ENCODE results near the gene P2RY14.

P2RY14 gene

DNA sequence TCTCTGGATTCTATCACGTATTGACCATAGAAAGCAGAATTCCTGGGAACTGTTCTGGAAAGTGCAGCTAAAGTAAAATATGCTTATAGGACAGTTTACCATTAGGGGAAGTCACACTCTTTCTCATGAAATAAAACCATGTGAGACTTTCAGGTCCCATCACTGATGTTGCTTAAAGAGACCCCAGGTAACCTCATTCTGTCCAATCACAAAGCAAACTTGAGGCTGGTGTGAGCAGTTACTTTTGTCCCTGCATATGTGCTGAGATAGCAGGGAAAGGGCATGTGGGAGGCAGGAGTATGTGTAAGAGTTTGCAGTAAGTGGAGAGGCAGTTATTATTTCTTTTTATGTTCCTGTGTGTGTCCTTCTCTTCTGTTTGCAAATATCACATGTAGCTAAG lies 22.2 kb upstream of the P2RY14 start:
- DNase-seq = no peak

DNA sequence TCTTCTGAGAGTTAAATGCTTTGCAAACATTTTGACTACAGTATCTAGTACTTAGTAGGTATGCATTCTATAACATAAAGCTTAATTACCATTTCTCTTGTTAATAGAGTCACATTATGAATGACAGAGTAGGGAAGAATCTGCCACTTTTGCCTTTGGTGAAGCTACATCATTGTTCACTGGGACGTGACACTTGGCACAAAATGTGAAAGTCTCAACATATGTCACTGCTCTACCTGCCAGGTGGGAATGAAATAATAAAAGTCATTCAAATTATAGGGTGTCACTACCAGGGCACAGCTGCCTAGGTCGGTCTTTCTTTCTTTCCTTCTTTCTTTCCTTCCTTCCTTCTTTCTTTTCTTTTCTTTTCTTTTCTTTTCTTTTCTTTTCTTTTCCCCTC lies 20.7 kb upstream of the P2RY14 start:
- no peak for DNase-seq

DNA sequence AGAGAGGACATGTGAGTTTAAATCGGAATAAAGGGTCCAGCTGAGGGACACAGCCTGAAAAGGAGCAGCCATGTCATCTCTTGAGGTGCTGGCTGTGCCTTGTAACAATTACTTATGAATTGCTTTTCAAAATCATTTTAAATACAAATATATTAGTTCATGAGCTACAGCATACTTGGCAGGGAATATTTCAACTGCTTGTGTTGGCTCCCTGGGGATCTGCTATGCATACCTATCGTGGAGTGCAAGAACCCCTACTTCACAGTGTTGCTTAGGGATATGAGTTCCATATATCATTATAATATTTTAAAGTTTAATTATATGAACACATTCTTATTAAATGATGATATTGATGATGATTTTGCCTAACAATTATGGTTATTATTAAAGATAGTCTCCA lies 19.1 kb upstream of the P2RY14 start:
- DNase-seq = no peak

DNA sequence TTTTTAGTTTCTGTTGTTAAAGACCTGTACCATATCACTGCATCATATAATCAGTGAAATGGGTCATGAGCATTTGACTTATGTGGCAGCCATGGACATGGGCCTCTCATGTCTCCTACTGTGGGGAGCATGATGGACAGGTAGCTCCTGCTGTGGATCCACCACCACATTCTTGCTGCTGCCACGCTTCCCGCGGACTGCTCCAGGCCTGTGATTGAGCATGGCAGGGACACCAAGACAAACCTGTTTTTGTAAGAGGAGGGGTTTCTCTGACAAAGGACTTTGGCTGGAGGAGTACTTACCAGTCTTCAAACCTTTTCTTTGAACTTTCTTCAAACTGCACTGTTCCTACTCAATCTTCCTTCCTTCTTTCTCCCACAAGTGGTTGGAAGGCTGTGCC lies 17.9 kb upstream of the P2RY14 start:
- no peak for DNase-seq

DNA sequence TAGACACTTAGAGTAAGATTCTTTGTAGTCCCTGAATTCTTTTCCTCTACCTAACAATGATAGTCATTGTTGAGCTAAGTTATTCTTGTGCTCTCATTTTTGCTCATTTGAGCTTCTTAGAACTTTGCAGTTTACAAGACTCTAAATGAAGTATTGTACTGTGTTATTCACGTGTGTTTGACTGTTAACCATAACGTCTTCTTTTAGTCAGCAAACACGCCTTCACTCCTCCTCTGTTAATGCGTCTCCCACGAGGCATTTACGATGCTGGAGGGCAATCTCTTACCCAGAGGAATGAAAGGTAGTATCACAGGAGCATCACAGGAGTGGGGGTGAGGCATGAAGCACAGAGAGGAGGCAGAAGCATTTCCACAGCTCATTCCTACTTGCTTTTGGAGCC lies 14.8 kb upstream of the P2RY14 start:
- DNase-seq = no peak

DNA sequence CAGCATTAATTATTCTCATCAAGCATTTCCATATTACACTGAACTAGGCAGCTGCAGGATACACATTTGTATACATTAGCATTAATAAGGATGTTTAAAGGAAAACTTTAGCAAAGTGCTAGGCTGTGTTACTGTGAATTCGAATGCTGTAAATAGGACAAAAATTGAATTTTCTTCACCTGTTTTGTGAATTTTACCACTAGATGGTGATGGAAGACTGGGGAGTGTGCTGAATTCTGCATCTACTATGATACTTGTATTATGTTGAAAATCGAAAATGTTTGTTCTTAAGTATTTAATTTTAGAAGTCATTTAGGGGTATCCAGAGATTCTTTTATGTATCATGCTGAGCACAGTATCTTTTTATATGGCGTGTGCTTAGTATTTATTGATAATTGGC lies 12.3 kb upstream of the P2RY14 start:
- DNase-seq = no peak

DNA sequence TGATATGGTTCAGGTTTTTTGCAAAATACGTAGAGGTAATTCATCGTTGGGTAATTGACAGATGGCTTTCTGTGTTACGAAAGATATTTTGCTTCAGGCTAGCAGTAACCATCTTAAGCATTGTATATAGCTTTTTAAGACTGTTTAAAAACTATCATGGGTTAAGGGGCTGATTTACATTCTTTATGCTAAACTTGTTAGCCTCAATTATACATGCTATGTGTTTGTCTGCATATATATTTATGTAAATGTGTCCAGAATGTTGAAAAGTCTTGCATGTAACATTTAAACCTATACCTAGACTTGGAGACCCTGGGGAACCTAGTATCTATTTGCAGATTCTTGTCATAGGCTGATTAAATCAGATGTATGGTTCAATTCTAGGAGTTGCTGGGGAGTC lies 11.1 kb upstream of the P2RY14 start:
- DNase-seq = no peak

DNA sequence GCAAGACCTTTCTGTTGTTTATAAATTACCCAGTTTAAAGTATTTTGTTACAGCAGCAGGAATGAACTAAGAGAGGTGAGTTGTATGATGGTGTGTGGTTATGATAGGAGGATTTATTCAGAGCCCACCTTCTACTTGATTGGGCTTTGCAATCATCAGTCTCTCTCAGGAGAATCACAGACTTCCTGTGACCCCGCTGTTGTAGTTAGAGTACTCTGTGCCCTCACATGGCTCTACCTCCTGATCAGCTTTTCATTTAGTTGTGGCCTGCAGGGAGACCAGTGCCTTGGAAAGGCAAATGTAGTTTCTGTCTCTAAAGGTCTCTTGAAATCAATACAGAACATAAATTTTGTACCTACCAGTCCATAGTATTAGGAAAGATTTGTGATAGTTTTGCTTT lies 7.6 kb upstream of the P2RY14 start:
- no peak for DNase-seq

DNA sequence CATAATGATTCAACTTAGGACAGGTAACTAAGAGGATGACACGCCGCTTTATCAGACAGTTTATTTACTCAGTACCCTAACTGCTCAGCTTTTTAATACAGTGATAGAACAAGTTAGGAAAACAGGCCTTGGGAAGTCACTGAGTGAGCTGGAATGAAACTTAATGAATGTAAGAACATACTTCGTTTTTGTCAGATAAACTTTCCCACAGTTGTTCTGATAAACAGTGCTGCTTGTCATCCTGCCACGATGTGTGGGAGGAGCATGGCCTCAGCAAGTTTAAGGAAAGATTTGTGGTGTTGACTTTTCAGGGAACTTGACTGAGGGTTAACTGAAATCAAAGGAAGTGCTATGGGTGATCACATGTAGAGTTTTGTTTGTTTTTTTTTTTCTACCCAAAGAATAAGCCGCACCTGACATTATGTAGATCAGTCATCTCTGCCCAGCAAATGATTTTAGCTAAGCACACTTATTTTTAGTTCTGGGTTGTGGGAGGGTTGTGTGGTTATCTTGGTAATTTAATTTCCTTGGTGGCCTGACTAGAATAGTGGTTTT lies 5.6 kb upstream of the P2RY14 start:
- DNase-seq = peak; percentile 63

DNA sequence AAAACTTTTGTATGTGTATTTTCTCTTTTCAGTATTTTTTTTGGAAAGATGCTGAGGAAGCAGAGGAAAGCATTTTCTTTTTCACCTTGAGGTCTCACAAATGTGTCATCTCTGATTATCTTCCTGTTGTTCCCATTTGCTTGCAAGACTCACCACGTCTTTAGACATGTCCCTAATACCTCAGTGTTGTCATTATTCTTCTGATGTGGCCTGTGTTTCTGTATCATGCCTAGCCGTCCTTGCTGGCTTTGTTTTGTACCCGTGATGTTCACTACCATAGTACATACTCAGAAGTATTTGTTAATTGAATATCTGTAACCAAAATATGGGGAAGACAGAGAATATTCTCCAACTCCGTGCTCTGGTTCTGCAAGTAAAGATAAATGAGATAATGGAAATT lies 5.0 kb upstream of the P2RY14 start:
- DNase-seq = no peak

DNA sequence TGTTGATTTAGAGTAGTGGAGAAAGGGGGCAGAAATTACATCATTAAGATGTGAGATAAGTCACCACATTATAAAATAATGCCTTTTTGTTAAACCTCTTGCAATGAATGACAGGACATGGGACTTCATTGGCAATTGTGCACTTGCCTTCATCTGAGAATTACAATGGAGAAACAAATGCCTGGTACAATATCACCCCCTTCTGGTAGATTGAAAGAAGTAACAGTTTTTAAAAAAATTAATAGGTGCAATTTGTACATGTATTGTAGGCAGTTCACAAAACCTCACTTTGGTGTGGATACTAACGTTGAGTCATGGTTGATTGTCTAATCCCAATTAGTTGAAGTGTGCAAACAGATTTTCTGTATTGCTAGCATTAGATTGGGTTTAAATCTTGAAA lies 4.6 kb upstream of the P2RY14 start:
- peak; percentile 70 for DNase-seq

DNA sequence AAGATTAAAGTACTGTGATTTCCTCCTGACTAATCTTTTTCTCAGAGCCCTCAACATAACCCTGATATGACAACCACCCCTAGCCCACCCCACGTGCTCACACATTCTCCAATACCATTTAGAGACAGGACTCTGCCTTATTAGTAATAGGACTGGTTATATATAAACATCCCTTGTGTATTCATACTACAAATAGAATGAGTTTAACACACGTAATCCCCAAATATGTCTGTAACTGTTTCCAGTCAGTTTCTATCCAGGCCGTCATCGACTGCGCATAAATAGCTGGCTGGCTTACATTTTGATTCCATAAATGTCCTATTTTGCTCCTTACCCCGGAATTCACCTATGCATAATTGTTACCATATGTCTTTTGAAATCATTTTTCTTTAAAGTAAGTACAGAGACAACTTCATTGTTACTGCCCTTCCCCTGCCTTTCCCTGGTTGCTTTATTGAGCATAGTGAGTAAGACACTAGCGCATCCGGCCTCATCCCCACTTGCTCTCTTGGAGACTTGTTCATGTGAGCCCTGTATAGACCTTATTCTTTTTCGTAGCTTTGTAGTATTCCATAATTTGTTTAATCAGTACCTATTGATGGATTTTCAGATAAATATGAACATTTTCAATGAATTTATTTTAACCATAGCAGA lies 3.5 kb upstream of the P2RY14 start:
- DNase-seq = no peak

DNA sequence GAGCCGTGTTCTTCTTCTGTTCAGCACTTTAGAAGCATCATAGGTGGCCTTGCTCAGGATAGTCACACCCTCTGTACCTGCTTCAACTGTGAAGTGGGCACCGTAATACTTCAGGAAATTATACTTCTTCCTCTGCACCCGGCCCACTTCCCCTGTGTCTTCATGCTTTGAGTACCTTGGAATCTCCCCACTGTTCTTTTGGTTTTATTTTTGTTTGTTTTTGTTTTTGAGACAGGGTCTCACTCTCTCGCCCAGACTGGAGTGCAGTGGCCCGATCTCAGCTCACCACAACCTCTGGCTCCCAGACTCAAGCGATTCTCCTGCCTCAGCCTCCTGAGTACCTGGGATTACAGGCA lies 1.7 kb downstream of the P2RY14 start:
- DNase-seq = peak; percentile 52

DNA sequence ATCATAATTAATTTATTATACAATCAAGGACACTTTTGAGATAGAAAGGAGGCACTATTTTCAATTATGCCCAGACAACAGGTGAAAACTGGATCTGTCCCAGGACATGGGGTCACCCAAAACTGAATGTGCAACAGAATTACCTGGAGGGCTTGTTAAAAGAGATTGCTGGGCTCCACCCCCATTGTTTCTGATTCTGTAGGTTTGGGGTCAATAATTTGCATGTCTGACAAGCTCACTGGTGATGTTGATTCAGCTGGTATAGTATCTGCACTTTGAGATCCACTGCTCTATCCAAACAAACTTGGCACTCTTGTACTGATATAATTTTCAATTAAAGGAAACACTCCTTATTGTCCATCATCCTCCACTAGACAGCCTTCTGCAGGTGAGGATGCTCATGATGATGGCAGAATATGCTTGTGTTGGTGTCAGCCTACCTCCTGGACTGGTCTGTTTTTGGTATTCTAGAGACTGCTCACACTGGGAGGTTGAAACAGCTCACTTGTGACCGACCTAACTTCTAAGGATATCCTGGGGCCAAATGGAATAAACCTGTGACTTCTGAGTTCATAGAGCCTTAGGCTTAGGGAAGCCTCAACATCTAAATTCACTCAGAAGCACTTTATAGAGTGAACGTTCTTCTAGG lies 2.2 kb downstream of the P2RY14 start:
- DNase-seq = no peak

DNA sequence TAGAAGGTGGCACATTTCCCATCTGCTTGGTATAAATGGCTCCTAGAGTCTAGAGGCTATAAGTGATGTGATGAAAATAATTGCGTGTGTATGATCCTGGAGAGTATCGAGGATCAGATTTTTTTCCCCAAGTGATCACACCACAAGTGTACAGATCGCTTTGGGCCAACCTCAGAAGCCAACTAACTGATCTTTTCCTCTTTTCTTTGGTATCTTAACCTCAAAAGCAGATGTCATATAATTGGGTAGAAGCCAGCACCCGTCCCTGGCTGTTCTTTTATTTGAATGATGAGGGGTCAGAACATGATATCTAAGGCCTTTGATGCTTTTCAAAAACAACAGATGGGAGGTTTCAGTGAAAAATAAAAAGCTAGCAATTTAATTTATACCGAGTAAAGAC lies 3.3 kb downstream of the P2RY14 start:
- DNase-seq = no peak

DNA sequence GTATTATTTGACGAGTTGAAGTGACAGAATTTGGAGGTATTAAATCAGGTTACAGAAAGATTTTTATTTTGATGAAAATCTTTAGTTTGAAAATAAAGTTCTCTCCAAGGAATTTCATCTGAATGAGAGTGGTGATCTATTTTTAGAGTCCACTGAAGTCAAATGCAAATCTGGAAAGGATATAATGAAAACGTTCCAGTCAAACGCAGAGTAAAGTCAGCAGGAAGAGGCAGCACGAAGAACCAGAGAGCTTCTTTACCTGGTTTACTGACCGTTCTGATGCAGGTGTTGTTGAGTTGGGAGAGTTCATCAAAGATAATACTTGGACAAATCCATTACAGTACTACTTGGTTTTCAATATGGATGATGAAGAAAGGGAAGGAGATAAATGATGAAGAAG lies 8.7 kb downstream of the P2RY14 start:
- DNase-seq = no peak

DNA sequence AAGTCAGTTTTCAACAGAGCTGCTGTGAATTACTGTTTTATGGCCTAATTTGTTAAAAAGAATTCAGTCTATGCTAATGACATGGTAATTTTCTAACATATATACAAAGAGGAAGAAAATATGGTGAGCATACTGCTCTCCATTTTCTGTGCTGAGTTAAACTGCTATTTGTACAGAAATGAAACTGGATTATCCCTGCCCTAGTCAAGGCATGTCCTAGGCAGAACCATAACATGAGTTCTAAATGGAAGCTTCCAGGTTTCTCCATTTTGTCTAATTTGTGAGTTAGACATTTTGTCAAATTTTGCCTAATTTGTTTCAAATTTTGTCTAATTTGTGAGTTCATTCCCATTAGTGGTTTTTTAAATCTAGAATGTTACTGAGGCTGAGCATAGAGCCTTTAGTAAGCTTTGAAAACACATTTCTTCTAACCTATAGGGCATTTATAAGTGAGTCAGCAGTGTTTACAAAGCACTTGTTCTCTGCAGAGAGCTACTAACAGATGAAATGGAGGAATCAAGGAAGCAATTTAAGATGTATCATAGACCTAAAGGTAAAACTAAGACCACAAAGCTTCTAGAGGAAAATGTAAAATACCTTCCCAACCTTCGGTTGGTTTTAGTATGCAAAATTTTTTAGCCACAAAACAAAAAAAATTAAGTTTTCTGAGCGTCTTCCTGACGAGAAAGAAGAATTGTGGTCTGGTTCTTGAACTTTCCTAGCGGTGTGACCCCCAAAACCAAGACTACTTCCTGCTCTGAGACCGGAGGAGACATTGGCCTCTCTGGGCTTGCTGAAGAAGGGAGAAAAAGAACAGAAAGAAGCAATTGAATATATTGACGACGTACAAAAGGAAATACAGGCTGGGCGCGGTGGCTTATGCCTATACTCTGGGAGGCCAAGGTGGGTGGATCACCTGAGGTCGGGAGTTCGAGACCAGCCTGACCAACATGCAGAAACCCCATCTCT lies 9.8 kb downstream of the P2RY14 start:
- DNase-seq = peak; percentile 54

DNA sequence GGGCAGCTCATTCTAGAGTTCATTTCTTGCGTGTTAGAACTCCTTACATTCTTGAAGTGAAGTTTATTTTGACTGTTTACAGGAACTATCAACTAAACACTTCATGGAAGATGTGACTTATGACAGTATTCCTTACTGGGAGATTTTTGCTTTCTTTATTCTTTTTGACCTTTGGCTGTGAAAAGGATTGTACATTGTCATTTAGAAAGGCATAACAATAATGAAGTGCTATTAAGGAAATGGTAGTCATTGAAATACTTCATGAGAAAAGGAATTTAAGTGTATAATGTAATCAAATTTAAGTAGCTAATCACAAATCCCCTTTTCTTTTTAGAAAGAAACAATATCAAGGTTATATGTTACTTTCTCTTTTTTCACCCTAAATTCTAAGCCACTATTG lies 11.3 kb downstream of the P2RY14 start:
- DNase-seq = no peak

DNA sequence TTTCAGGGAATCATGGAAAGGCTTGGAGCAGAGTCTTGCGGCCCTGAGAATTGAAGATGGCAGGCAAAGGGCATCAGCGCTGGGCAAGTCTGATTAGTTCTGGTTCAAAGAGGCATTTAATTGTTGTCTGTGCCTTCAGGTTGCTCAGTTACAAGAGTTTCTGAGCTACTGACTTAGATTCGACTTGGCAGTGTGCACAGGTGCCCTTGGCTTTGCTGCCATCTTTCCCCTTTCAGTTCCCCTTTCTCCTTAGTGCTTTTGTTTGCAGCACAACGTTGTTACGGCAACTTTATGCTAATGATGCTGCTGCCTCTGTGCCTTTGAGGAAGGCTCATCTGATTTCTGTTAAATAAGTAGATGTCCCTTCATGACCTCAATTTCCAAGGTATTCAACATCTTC lies 12.5 kb downstream of the P2RY14 start:
- DNase-seq = no peak

DNA sequence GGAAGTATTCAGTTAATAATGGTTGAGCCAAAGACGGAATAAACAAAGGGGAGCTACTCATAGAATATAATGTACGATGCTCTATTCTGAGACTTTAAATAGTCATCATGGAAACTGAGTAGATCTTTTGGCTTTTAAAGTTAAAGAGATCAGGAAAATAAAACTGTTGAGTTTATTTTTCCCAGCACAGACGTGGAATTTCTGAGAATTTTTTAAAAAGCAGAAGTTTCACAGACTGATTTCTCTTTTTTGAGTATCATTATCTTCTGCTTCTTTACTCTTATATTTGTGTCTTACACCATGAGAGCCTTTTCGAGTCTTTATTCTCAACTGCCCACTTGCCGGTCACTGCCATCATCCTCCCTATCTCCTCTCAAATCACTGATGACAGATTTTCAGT lies 13.2 kb downstream of the P2RY14 start:
- no peak for DNase-seq

DNA sequence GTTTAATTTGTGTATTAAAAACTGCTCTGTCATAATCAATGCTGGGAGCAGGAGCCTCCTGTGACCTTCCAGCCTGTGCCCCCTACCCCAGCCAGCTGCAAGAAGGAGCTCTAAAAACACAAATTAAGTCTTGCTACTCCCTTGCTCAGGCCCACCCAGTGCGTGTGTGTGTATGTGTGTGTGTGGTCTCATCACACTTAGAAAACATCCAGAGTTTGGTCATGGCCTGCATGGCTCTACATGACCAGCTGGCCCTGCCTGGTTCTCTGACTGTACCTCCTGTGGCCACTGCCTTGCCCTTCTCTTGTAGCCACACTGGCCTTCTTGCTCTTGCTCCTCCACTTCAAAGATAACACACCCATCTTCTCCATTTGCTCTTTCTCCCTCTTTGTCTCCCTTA lies 13.7 kb downstream of the P2RY14 start:
- DNase-seq = no peak

DNA sequence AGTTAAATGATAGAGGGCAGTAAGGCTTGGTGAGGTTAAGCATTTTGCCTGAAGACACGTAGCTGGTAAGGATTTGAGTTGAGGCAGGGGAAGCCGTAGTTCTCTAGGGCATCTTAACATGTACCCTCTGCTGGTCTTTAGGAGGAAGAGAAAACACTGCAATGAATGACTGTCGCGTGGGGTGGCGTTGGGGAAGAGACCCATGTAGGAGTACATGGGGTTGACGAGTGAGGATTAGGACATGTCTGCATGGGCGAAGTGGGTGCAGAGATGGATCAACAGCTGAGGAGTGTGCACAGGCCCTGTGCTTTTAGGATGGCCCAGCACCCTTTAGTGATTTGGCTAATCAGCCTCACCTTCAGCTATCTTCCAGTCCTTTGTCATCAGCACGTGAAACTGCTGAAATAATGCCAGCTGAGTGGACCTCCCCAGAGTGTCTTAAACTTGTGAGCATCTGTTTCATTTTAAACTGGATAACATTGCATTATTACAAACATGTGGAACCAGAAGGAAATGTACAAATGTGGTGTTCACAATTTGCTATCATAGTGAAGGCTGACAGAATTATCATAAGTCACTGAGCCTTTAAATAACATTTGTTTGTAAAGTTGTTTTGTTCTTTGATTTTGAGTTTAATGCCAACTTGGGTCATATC lies 15.3 kb downstream of the P2RY14 start:
- no peak for DNase-seq

DNA sequence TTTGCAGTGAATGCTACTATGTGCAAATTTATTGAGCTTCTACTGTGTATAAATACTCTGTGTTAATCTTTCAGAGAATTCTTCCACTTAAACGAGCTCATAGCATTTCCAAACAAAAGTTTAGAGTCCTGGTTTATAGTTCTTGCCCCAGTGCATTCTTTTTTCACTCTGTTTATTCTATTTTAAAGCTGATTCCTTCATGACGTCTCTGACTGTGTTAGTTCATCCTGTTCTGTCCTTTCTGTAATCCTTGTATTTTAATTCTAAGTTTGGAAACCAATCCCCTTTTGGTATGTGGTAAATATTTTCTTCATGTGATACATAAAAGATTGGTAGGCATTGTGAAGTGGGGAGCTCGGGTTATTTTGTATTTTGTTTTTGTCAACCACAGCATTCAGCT lies 18.7 kb downstream of the P2RY14 start:
- no peak for DNase-seq

Measured in activated CD4-positive, alpha-beta T cell treated with anti-CD3 and anti-CD28 coated beads, Interleukin-2, amount 50 U/mL, for 16 hours (primary cell).